ENCODE measurements around the gene TRPT1. TPM values are rescaled to one million over a fixed set of nuclear protein-coding genes. Genes with fewer than 3 reads are reported as not detected.

TRPT1 gene
- polyA plus RNA-seq, 3 donors: 24.8 to 34.6 (median 31.6) TPM

GRCh38 chr11:64186492-64187165, 39.4 kb downstream of the TRPT1 start:
- no peaks in the 10 kb centered on the region for H3K9me3 ChIP-seq (replicated peaks in 1 of 2; ENCODE audit: control insufficient read depth in 1 of 2, insufficient read depth in 1 of 2, low read length in 2 of 2)
- TF ChIP-seq, protein P1, sequence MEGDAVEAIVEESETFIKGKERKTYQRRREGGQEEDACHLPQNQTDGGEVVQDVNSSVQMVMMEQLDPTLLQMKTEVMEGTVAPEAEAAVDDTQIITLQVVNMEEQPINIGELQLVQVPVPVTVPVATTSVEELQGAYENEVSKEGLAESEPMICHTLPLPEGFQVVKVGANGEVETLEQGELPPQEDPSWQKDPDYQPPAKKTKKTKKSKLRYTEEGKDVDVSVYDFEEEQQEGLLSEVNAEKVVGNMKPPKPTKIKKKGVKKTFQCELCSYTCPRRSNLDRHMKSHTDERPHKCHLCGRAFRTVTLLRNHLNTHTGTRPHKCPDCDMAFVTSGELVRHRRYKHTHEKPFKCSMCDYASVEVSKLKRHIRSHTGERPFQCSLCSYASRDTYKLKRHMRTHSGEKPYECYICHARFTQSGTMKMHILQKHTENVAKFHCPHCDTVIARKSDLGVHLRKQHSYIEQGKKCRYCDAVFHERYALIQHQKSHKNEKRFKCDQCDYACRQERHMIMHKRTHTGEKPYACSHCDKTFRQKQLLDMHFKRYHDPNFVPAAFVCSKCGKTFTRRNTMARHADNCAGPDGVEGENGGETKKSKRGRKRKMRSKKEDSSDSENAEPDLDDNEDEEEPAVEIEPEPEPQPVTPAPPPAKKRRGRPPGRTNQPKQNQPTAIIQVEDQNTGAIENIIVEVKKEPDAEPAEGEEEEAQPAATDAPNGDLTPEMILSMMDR (IDR thresholded peaks at IDR 0.05): no peak
- peaks cover 33 to 46% of the 10 kb centered on the region in 2 donors for H3K4me1 ChIP-seq (ENCODE audit: control insufficient read depth in 1 of 2, insufficient read depth in 2 of 2, low read length in 2 of 2)
- H3K4me3 Mint-ChIP-seq: no peak overlapping the region
- no peaks in the 10 kb centered on the region for H3K9me3 Mint-ChIP-seq
- no peak for DNase-seq
- peaks cover 6 to 16% of the 10 kb centered on the region in 2 donors for H3K36me3 Mint-ChIP-seq
- peak overlapping the region in 2 of 7 donors; percentile 80 to 89 for H3K27ac Mint-ChIP-seq
- no peak overlapping the region for H3K27ac ChIP-seq (ENCODE audit: low read depth in 1 of 2, low read length in 2 of 2)
- H4K20me1 ChIP-seq (ENCODE audit: insufficient read depth, low read length): no peaks in the 10 kb centered on the region
- H3K36me3 ChIP-seq (replicated peaks in 1 of 2; ENCODE audit: control insufficient read depth in 1 of 2, insufficient read depth in 2 of 2, low read length in 2 of 2): peaks cover 0 to 3% of the 10 kb centered on the region in 2 donors
- H3K9ac ChIP-seq (ENCODE audit: insufficient read depth, low read length, poor library complexity, severe bottlenecking): no peak overlapping the region
- H2AFZ ChIP-seq (ENCODE audit: insufficient read depth, low read depth, low read length, poor library complexity, severe bottlenecking): no peak overlapping the region
- peaks cover 0 to 1% (median 0%) of the 10 kb centered on the region in 3 donors for H3K27me3 Mint-ChIP-seq (ENCODE audit: low read depth in 3 of 3)
- H3K79me2 ChIP-seq (ENCODE audit: insufficient read depth, low read length): peaks cover 18% of the 10 kb centered on the region
- peaks cover 46% of the 10 kb centered on the region for H3K4me1 Mint-ChIP-seq
- intact Hi-C loops (cut with micrococcal nuclease): no loop called here
- H3K27me3 ChIP-seq (ENCODE audit: control insufficient read depth in 2 of 2, insufficient read depth in 2 of 2, low read length in 2 of 2): no peaks in the 10 kb centered on the region
- H3K4me3 ChIP-seq (replicated peaks in 1 of 3; ENCODE audit: low read depth in 2 of 3, low read length in 3 of 3): no peak overlapping the region
- H3K4me2 ChIP-seq (replicated peaks; ENCODE audit: extremely low read depth, low read length, poor library complexity, severe bottlenecking): peak overlapping the region; percentile 98
- WGBS (ENCODE audit: insufficient coverage): under 1% methylated on average over 44 of the region's 48 CpGs

- under 1% methylated on average over 62 of the region's 74 CpGs for WGBS (ENCODE audit: insufficient coverage)
- H3K4me1 Mint-ChIP-seq: peaks cover 52% of the 10 kb centered on the region
Measured at GRCh38 chr11:64185693-64186491, 40.1 kb downstream of the TRPT1 start, which contains the start of gene STIP1. STIP1 (plus strand) TSS chr11:64186171; CDS start chr11:64186262, 91 bp downstream.

More at GRCh38 chr11:64185693-64186491, 40.1 kb downstream of the TRPT1 start, which contains the start of gene STIP1:
- H3K9ac ChIP-seq (ENCODE audit: insufficient read depth, low read length, poor library complexity, severe bottlenecking): peak within 1 kb of the TSS; percentile 74
- peak within 1 kb of the TSS; percentile 78 to 88 for H3K27ac ChIP-seq (ENCODE audit: low read depth in 1 of 2, low read length in 2 of 2)
- peaks cover 0 to 3% of the 10 kb centered on the region in 2 donors for H3K36me3 ChIP-seq (replicated peaks in 1 of 2; ENCODE audit: control insufficient read depth in 1 of 2, insufficient read depth in 2 of 2, low read length in 2 of 2)
- H3K4me3 Mint-ChIP-seq: peak within 1 kb of the TSS; percentile 90 to 93
- H3K4me1 ChIP-seq (ENCODE audit: control insufficient read depth in 1 of 2, insufficient read depth in 2 of 2, low read length in 2 of 2): peaks cover 40 to 54% of the 10 kb centered on the region in 2 donors
- intact Hi-C loops (cut with micrococcal nuclease): no loop called here
- peak within 1 kb of the TSS; percentile 48 to 84 (median 48) for H3K4me3 ChIP-seq (replicated peaks in 1 of 3; ENCODE audit: low read depth in 2 of 3, low read length in 3 of 3)
- peak within 1 kb of the TSS; percentile 90 for H2AFZ ChIP-seq (ENCODE audit: insufficient read depth, low read depth, low read length, poor library complexity, severe bottlenecking)
- no peaks in the 10 kb centered on the region for H3K9me3 ChIP-seq (replicated peaks in 1 of 2; ENCODE audit: control insufficient read depth in 1 of 2, insufficient read depth in 1 of 2, low read length in 2 of 2)
- peaks cover 18% of the 10 kb centered on the region for H3K79me2 ChIP-seq (ENCODE audit: insufficient read depth, low read length)
- H4K20me1 ChIP-seq (ENCODE audit: insufficient read depth, low read length): no peaks in the 10 kb centered on the region
- peak within 1 kb of the TSS; percentile 98 for H3K4me2 ChIP-seq (replicated peaks; ENCODE audit: extremely low read depth, low read length, poor library complexity, severe bottlenecking)
- peaks cover 6 to 13% of the 10 kb centered on the region in 2 donors for H3K36me3 Mint-ChIP-seq
- no peaks in the 10 kb centered on the region for H3K27me3 ChIP-seq (ENCODE audit: control insufficient read depth in 2 of 2, insufficient read depth in 2 of 2, low read length in 2 of 2)
- H3K27me3 Mint-ChIP-seq (ENCODE audit: low read depth in 3 of 3): peaks cover 0 to 1% (median 0%) of the 10 kb centered on the region in 3 donors
- DNase-seq: peak; percentile 100
- H3K27ac Mint-ChIP-seq: peak within 1 kb of the TSS; percentile 89 to 97 (median 96)
- TF ChIP-seq, protein P1 (IDR thresholded peaks at IDR 0.05): peak; percentile 36
- no peaks in the 10 kb centered on the region for H3K9me3 Mint-ChIP-seq
